ENCODE measurements around the gene CAPN10. TPM values are rescaled to one million over a fixed set of nuclear protein-coding genes. Genes with fewer than 3 reads are reported as not detected.

Gene CAPN10
- total and polyA plus RNA-seq, 2 experiments from 2014 or later = 24.2 to 28.8 TPM

DNA sequence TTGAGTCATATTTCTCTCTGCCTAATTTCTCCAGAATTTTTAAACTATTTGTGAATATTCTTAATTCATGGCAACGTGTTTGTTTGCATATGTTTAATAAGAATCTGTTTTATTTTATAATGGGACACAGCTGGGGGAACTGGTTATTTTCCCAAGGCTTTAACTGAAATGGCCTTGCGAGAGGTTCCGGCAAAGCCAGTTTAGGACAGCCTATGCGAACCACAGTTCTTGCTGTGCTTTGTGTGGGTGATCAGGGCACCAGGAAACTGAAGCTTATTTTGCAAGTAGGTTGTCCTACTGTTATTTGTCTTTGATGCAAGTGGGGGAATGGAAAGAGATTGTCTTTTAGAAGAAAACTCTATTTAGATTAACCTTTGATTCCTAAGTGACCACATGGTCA lies 35.2 kb upstream of the CAPN10 start:
- Histone ChIP-seq H3K9me3 (ENCODE audit: low read depth) (peaks cover 3% of the 10 kb centered on the region), H2AFZ (no peak overlapping the region), H3K27me3 (no peaks in the 10 kb centered on the region), H3K79me2 (peaks cover 15% of the 10 kb centered on the region), H3K9me2 (replicated peaks; ENCODE audit: insufficient read depth) (no peaks in the 10 kb centered on the region), H4K20me1 (ENCODE audit: insufficient read depth, poor library complexity, severe bottlenecking) (no peaks in the 10 kb centered on the region), H3K4me3 (no peak overlapping the region), H3K4me2 (no peak overlapping the region), H3K36me3 (replicated peaks; ENCODE audit: insufficient read depth, low read depth) (no peaks in the 10 kb centered on the region), H3K27ac (no peak overlapping the region), H3K4me1 (ENCODE audit: insufficient read depth) (no peaks in the 10 kb centered on the region)
- DNase-seq (ENCODE audit: low spot score) = no peak
- no peak for TF ChIP-seq CTCF (IDR thresholded peaks at IDR 0.05; ENCODE audit: poor library complexity)
- no peak for TF ChIP-seq EZH2phosphoT487 (IDR thresholded peaks at IDR 0.05; ENCODE audit: low read depth, severe bottlenecking, unreplicated experiment)
- no peak for TF ChIP-seq EZH2 (IDR thresholded peaks at IDR 0.05; ENCODE audit: borderline replicate concordance)
- WGBS (ENCODE audit: low lambda C conversion rate, missing lambda C conversion rate) = 86% methylated on average over 4 of the region's 4 CpGs

DNA sequence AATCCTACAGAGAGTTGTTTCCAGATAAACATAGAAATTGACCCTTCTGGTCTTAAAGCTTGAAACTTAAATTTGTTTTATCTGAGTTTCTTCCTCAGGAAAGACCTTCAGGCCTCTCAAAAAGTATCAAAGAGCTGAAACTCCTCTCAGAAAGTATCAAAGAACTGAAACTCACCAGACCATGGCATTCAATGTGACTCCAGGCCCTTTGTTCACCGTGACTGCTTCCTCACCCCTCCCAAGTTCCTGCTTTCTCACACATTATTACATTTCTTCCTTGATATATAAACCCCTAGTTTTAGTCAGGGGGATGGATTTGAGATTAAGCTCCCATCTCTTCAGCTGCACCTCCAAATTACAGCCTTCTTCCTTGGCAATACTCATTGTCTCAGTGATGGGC lies 34.7 kb upstream of the CAPN10 start:
- WGBS (ENCODE audit: low lambda C conversion rate, missing lambda C conversion rate) = 0% methylated on average over 1 of the region's 1 CpG
- H3K9me2 ChIP-seq (replicated peaks; ENCODE audit: insufficient read depth) = no peaks in the 10 kb centered on the region
- no peak for TF ChIP-seq EZH2 (IDR thresholded peaks at IDR 0.05; ENCODE audit: borderline replicate concordance)
- no peak for TF ChIP-seq CTCF (IDR thresholded peaks at IDR 0.05; ENCODE audit: poor library complexity)
- no peak for TF ChIP-seq EZH2phosphoT487 (IDR thresholded peaks at IDR 0.05; ENCODE audit: low read depth, severe bottlenecking, unreplicated experiment)
- H2AFZ ChIP-seq = no peak overlapping the region
- H3K27ac ChIP-seq = no peak overlapping the region
- no peaks in the 10 kb centered on the region for H4K20me1 ChIP-seq (ENCODE audit: insufficient read depth, poor library complexity, severe bottlenecking)
- no peaks in the 10 kb centered on the region for H3K27me3 ChIP-seq
- H3K9me3 ChIP-seq (ENCODE audit: low read depth) = peaks cover 3% of the 10 kb centered on the region
- DNase-seq (ENCODE audit: low spot score) = no peak
- no peaks in the 10 kb centered on the region for H3K4me1 ChIP-seq (ENCODE audit: insufficient read depth)
- peaks cover 20% of the 10 kb centered on the region for H3K79me2 ChIP-seq
- H3K4me2 ChIP-seq = no peak overlapping the region
- H3K36me3 ChIP-seq (replicated peaks; ENCODE audit: insufficient read depth, low read depth) = no peaks in the 10 kb centered on the region
- no peak overlapping the region for H3K4me3 ChIP-seq

DNA sequence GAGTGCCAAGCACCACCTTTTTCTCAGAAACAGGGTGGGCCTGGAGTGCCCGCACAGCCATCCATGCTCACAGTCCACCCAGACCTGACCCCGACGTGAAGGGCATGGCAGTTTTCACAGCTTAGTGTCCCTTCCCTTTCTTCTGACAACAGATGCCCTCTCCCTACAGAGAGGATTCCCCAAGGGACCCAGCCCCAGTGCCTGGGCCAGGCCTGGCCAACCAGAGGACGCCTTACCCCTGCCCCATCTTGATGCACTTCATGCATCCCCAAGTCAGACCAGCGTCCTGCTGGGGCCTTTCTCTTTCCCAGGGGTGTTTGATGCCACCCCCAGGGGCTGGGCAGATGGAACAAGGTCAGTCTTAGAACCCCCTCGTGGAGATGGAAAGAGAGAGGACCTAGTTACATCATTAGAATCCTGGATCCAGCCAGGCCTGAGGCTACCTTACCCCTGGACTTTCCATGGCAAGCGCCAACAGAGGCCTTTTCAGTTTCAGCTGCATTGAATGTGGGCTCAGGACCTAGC lies 32.5 kb upstream of the CAPN10 start:
- Histone ChIP-seq H3K4me2 (no peak overlapping the region), H3K36me3 (replicated peaks; ENCODE audit: insufficient read depth, low read depth) (no peaks in the 10 kb centered on the region), H3K4me1 (ENCODE audit: insufficient read depth) (peaks cover 12% of the 10 kb centered on the region), H3K27me3 (no peaks in the 10 kb centered on the region), H3K79me2 (peaks cover 42% of the 10 kb centered on the region), H4K20me1 (ENCODE audit: insufficient read depth, poor library complexity, severe bottlenecking) (peaks cover 12% of the 10 kb centered on the region), H2AFZ (no peak overlapping the region), H3K4me3 (no peak overlapping the region), H3K9me3 (ENCODE audit: low read depth) (peaks cover 3% of the 10 kb centered on the region), H3K27ac (no peak overlapping the region), H3K9me2 (replicated peaks; ENCODE audit: insufficient read depth) (no peaks in the 10 kb centered on the region)
- TF ChIP-seq EZH2phosphoT487 (IDR thresholded peaks at IDR 0.05; ENCODE audit: low read depth, severe bottlenecking, unreplicated experiment) (no peak), EZH2 (IDR thresholded peaks at IDR 0.05; ENCODE audit: borderline replicate concordance) (no peak), CTCF (IDR thresholded peaks at IDR 0.05; ENCODE audit: poor library complexity) (no peak)
- DNase-seq (ENCODE audit: low spot score) = no peak
- 90% methylated on average over 7 of the region's 7 CpGs for WGBS (ENCODE audit: low lambda C conversion rate, missing lambda C conversion rate)
